H7 (cell line): Measurements from ENCODE around the gene TAF1B. TPM values are rescaled to one million over a fixed set of nuclear protein-coding genes. Genes with fewer than 3 reads are reported as not detected.
"Not testable (repeated sequence)": the region's sequence is repeated elsewhere in the genome, so short reads cannot be mapped to it uniquely, and the experiment has no call there.

Experiments used
- DNase-seq: peaks from one replicate; pipeline ENCODE4 v3.0.0; 2012
- H3K27me3 ChIP-seq: 2 replicates; pipeline ENCODE4 v1.6.0; 2011; ENCODE audit warnings: mild to moderate bottlenecking, low read length; ENCODE audit not compliant: control insufficient read depth, insufficient read depth
- H3K36me3 ChIP-seq: replicated peaks from 2 replicates; pipeline ENCODE4 v1.5.1; 2011; ENCODE audit warnings: low read length; ENCODE audit not compliant: control insufficient read depth, insufficient read depth
- H3K4me3 ChIP-seq: 2 replicates; pipeline ENCODE4 v1.5.1; 2011; ENCODE audit warnings: low read depth, mild to moderate bottlenecking, control low read depth, low read length, moderate library complexity; ENCODE audit not compliant: insufficient read depth
- total RNA-seq: library from RNA; depleted of rRNA; stranded (reverse); fragments of >200 nt; shearing (Covaris generic); gene quantifications from 2 replicates; pipeline ENCODE4 v1.2.3, GENCODE V29; 2014

Gene TAF1B
- total RNA-seq, 1 experiment from 2014 or later = 33.2 TPM

- DNase-seq = no peak
- H3K27me3 ChIP-seq = no peaks in the 10 kb centered on the region
- no peaks in the 10 kb centered on the region for H3K36me3 ChIP-seq
- no peak overlapping the region for H3K4me3 ChIP-seq
Observed at GRCh38 chr2:9832586-9832985, 10.7 kb upstream of the TAF1B start.

- not testable (repeated sequence) for H3K27me3 ChIP-seq, H3K4me3 ChIP-seq, H3K36me3 ChIP-seq, DNase-seq
Observed at GRCh38 chr2:9835068-9835467, 8.2 kb upstream of the TAF1B start.

- Histone ChIP-seq H3K4me3 (no peak overlapping the region), H3K36me3 (no peaks in the 10 kb centered on the region)
- no peak for DNase-seq
Observed at GRCh38 chr2:9836074-9836473, 7.2 kb upstream of the TAF1B start.

GRCh38 chr2:9836517-9836916 lies 6.8 kb upstream of the TAF1B start:
- H3K36me3 ChIP-seq = no peaks in the 10 kb centered on the region
- H3K4me3 ChIP-seq = no peak overlapping the region
- no peak for DNase-seq
- no peaks in the 10 kb centered on the region for H3K27me3 ChIP-seq

More at GRCh38 chr2:9836074-9836473, 7.2 kb upstream of the TAF1B start:
- H3K27me3 ChIP-seq = no peaks in the 10 kb centered on the region

- Histone ChIP-seq H3K27me3 (no peaks in the 10 kb centered on the region), H3K36me3 (no peaks in the 10 kb centered on the region), H3K4me3 (no peak overlapping the region)
- DNase-seq = no peak
Observed at GRCh38 chr2:9837451-9837850, 5.8 kb upstream of the TAF1B start.

- Histone ChIP-seq H3K27me3 (no peaks in the 10 kb centered on the region), H3K36me3 (no peaks in the 10 kb centered on the region), H3K4me3 (no peak overlapping the region)
- DNase-seq = no peak
Observed at GRCh38 chr2:9838391-9838790, 4.9 kb upstream of the TAF1B start.

GRCh38 chr2:9842487-9843228 lies 616 bp upstream of the TAF1B start:
- no peak for DNase-seq
- Histone ChIP-seq H3K4me3 (peak overlapping the region; percentile 71), H3K27me3 (no peaks in the 10 kb centered on the region), H3K36me3 (peaks cover 8% of the 10 kb centered on the region)

- DNase-seq = no peak
- Histone ChIP-seq H3K27me3 (no peaks in the 10 kb centered on the region), H3K4me3 (peak overlapping the region; percentile 71), H3K36me3 (peaks cover 8% of the 10 kb centered on the region)
Observed at GRCh38 chr2:9844036-9844483, 786 bp downstream of the TAF1B start.

- H3K4me3 ChIP-seq = no peak overlapping the region; the same call in 1 of the 2 replicates
- H3K27me3 ChIP-seq = no peaks in the 10 kb centered on the region
- DNase-seq = no peak
- H3K36me3 ChIP-seq = peaks cover 8% of the 10 kb centered on the region
Observed at GRCh38 chr2:9844576-9844975, 1.3 kb downstream of the TAF1B start.

- H3K27me3 ChIP-seq = no peaks in the 10 kb centered on the region
- DNase-seq = no peak
- H3K4me3 ChIP-seq = no peak overlapping the region
- H3K36me3 ChIP-seq = peaks cover 14% of the 10 kb centered on the region
Observed at GRCh38 chr2:9846554-9846953, 3.3 kb downstream of the TAF1B start.

GRCh38 chr2:9847140-9847539 lies 3.9 kb downstream of the TAF1B start:
- H3K36me3 ChIP-seq = peaks cover 19% of the 10 kb centered on the region
- DNase-seq = no peak
- H3K27me3 ChIP-seq = no peaks in the 10 kb centered on the region
- H3K4me3 ChIP-seq = no peak overlapping the region

- Histone ChIP-seq H3K36me3 (peaks cover 33% of the 10 kb centered on the region), H3K27me3 (no peaks in the 10 kb centered on the region), H3K4me3 (no peak overlapping the region)
- DNase-seq = no peak
Observed at GRCh38 chr2:9852881-9853280, 9.6 kb downstream of the TAF1B start.

- H3K36me3 ChIP-seq = peaks cover 24% of the 10 kb centered on the region
- H3K4me3 ChIP-seq = no peak overlapping the region
- no peaks in the 10 kb centered on the region for H3K27me3 ChIP-seq
- no peak for DNase-seq
Observed at GRCh38 chr2:9857814-9858729, 14.8 kb downstream of the TAF1B start.

- no peak for DNase-seq
- peaks cover 19% of the 10 kb centered on the region for H3K36me3 ChIP-seq
- no peak overlapping the region for H3K4me3 ChIP-seq
- no peaks in the 10 kb centered on the region for H3K27me3 ChIP-seq
Observed at GRCh38 chr2:9858730-9859068, 15.4 kb downstream of the TAF1B start.
